ENCODE measurements around the gene MS4A18.

MS4A18 gene

GRCh38 chr11:60790726-60791125 is 66.2 kb downstream of the MS4A18 start:
- no peak for DNase-seq

- DNase-seq, result no peak
Observed at GRCh38 chr11:60791153-60791933, 66.8 kb downstream of the MS4A18 start.

DNA sequence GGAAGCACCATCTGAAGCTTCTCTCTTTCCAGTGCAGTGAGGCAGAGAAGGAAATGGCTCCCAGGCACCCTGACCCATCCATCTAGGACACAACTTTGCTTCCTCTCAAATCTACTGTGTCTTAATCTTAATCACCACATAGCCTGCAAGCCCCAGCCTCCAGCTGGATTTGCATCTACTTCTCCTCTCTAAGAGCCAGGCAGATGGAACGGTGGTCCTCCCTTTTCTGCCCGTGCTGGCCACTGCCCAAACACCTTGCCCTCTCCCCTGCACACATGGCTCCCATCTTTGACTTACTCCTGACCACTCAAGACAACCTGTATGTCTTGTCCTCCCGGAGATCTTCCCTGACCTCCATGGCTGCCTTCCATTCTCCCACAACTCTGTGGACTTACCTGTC is 68.0 kb downstream of the MS4A18 start:
- DNase-seq, result no peak

Measured in NCI-H510A treated with DMSO at 0.1 percent for 48 hours (cell line).